A673 (cell line): ENCODE measurements around the gene TOR1B. TPM values are rescaled to one million over a fixed set of nuclear protein-coding genes. Genes with fewer than 3 reads are reported as not detected.

Experiments
- BruUV-seq: library from RNA; stranded (reverse); fragments of 400-500 nt; replicated peaks from 2 replicates; lab custom pipeline; 2021; lab: Mats Ljungman, UMichigan
- CTCF ChIA-PET: fragments of 300-600 bp; sonication (Branson Sonifier 250); formaldehyde crosslinking; loops from one replicate; lab custom pipeline; 2022; ENCODE audit warnings: antibody characterized with exemption; lab: Charles Lee
- POLR2A ChIA-PET: fragments of 300-600 bp; sonication (Branson Sonifier 250); formaldehyde crosslinking; loops from one replicate; lab custom pipeline; 2022; ENCODE audit warnings: antibody characterized with exemption; ENCODE audit not compliant: low non-redundant PET; lab: Charles Lee
- DNase-seq: peaks from one replicate; pipeline ENCODE4 v3.0.0-alpha.2; 2015; ENCODE audit warnings: low spot score
- H3K27ac ChIP-seq: fragments of 200-600 bp; sonication (generic); 2 replicates; pipeline ENCODE4 v1.5.1; 2016; ENCODE audit warnings: mixed run types, low read depth, mild to moderate bottlenecking, mixed read lengths, antibody characterized with exemption, low read length; ENCODE audit not compliant: poor library complexity, severe bottlenecking
- H3K27me3 ChIP-seq: fragments of 200-600 bp; sonication (generic); replicated peaks from 2 replicates; pipeline ENCODE4 v1.6.1; 2017; ENCODE audit warnings: mixed run types, low read depth, mild to moderate bottlenecking, mixed read lengths, antibody characterized with exemption, low read length; ENCODE audit not compliant: insufficient read depth, poor library complexity
- H3K36me3 ChIP-seq: fragments of 200-600 bp; sonication (generic); 2 replicates; pipeline ENCODE4 v1.6.1; 2016; ENCODE audit warnings: mixed run types, mild to moderate bottlenecking, mixed read lengths, antibody characterized with exemption, low read length; ENCODE audit not compliant: insufficient read depth, poor library complexity, severe bottlenecking
- H3K4me1 ChIP-seq: fragments of 200-600 bp; sonication (generic); 2 replicates; pipeline ENCODE4 v1.6.1; 2017; ENCODE audit warnings: mixed run types, mild to moderate bottlenecking, mixed read lengths, antibody characterized with exemption, low read length; ENCODE audit not compliant: insufficient read depth, poor library complexity, severe bottlenecking
- H3K4me3 ChIP-seq: fragments of 200-600 bp; sonication (generic); 2 replicates; pipeline ENCODE4 v1.5.1; 2016; ENCODE audit warnings: low read depth, mixed run types, mild to moderate bottlenecking, mixed read lengths, low read length; ENCODE audit not compliant: poor library complexity, severe bottlenecking
- H3K9me3 ChIP-seq: fragments of 200-600 bp; sonication (generic); 2 replicates; pipeline ENCODE4 v1.6.1; 2016; ENCODE audit warnings: mixed run types, low read depth, mild to moderate bottlenecking, mixed read lengths, antibody characterized with exemption, low read length; ENCODE audit not compliant: poor library complexity, severe bottlenecking
- CTCF ChIP-seq: fragments of 300-800, 200-600 bp; sonication (generic); conservative IDR thresholded peaks from 2 replicates; pipeline ENCODE4 v1.5.1; 2017; ENCODE audit warnings: low read depth, mild to moderate bottlenecking, antibody characterized with exemption, low read length, moderate library complexity, mixed read lengths
- EZH2 ChIP-seq: fragments of 200-600 bp; sonication (generic); IDR thresholded peaks from 2 replicates; pipeline ENCODE4 v1.6.1; 2017; ENCODE audit warnings: borderline replicate concordance, low read depth, mild to moderate bottlenecking, mixed read lengths, antibody characterized with exemption, low read length; ENCODE audit not compliant: poor library complexity, severe bottlenecking
- intact Hi-C: fragments of 100-400 bp; cut with micrococcal nuclease; formaldehyde crosslinking; loops from one replicate; pipeline ENCODE4 v1.10.0; 2022; ENCODE audit not compliant: unreplicated experiment
- total RNA-seq: library from RNA; stranded (reverse); gene quantifications from 2 replicates; pipeline ENCODE4 v1.2.3, GENCODE V29; 2021

Gene TOR1B
- total RNA-seq, 1 experiment from 2014 or later, result 47.6 TPM

DNA sequence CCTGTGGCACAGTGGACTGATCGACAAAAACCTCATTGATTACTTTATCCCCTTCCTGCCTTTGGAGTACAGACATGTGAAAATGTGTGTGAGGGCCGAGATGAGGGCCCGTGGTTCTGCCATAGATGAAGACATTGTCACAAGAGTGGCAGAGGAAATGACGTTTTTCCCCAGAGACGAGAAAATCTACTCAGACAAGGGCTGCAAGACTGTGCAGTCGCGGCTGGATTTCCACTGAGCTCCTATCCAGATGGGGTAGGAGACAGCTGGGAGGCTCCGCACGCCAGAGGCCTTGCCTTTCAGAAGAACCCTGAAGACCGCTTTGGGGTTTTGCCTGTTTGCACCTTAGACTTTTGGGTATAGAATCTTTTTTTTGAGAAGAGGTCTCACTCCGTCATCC lies 6.4 kb downstream of the TOR1B start:
- no peak overlapping the region for H3K4me3 ChIP-seq
- CTCF ChIA-PET, result no interaction called here
- DNase-seq, result peak; percentile 78
- POLR2A ChIA-PET, result no interaction called here
- no peaks in the 10 kb centered on the region for H3K27me3 ChIP-seq
- peaks cover 57% of the 10 kb centered on the region for H3K36me3 ChIP-seq
- BruUV-seq, result no TSS peak
- intact Hi-C loops, result loop anchor here (10.0 kb wide), 1 partner anchor 155 kb away; no protein-coding TSS in a partner anchor
- H3K9me3 ChIP-seq, result no peaks in the 10 kb centered on the region
- H3K4me1 ChIP-seq, result peaks cover 44% of the 10 kb centered on the region
- TF ChIP-seq CTCF, result no peak
- TF ChIP-seq EZH2, result no peak
- H3K27ac ChIP-seq, result peak overlapping the region; percentile 68

DNA sequence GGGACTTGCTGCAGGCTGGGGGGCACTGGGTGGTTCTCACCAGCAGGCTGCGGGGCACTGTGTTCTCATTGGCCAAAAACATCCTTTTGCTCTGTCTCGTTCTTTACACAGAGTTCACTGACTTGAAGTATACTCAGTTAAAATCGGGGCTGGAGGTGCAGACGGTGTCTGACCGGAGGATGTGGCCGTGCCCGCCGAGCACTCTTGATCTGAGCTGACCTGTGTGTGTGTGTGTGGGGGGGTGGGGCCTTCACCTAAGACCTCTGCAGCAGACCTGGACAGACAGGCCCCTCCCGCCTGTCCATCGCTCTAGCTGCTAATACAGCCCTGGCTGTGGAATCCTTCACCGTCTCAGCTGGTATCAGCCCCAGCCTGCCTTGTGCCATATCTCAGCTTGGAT lies 7.1 kb downstream of the TOR1B start:
- intact Hi-C loops, result no loop called here
- POLR2A ChIA-PET, result no interaction called here
- Histone ChIP-seq H3K27me3 (no peaks in the 10 kb centered on the region), H3K4me3 (no peak overlapping the region), H3K4me1 (peaks cover 43% of the 10 kb centered on the region), H3K27ac (peak overlapping the region; percentile 68), H3K9me3 (no peaks in the 10 kb centered on the region), H3K36me3 (peaks cover 55% of the 10 kb centered on the region)
- no peak for DNase-seq
- TF ChIP-seq CTCF, result no peak
- TF ChIP-seq EZH2, result no peak
- CTCF ChIA-PET, result no interaction called here
- no TSS peak for BruUV-seq

- H3K9me3 ChIP-seq, result no peaks in the 10 kb centered on the region
- TF ChIP-seq CTCF (no peak), EZH2 (no peak)
- no peaks in the 10 kb centered on the region for H3K27me3 ChIP-seq
- intact Hi-C loops, result no loop called here
- ChIA-PET CTCF (no interaction called here), POLR2A (no interaction called here)
- no peak overlapping the region for H3K27ac ChIP-seq
- no peak overlapping the region for H3K4me3 ChIP-seq
- peaks cover 37% of the 10 kb centered on the region for H3K4me1 ChIP-seq
- no peak for DNase-seq
- BruUV-seq, result TSS peak; percentile 20
- H3K36me3 ChIP-seq, result peaks cover 55% of the 10 kb centered on the region
These were observed 7.8 kb downstream of the TOR1B start for GRCh38 chr9:129810788-129811187.
